Cardiac fibroblast (primary cell): Measurements from ENCODE around the gene KLHL29.

Experiments
- DNase-seq, 2 donors: peaks; one replicate each; pipeline versions ENCODE4 v3.0.0 to v3.0.0-alpha.2; 2010; ENCODE audit warnings: low read depth in 2 of 2
- H3K4me3 ChIP-seq, 2 donors: replicated peaks in 1 of 2; 1 replicate in 1 of 2; 2 replicates in 1 of 2; pipeline ENCODE4 v1.5.1; 2011; ENCODE audit warnings: low read depth in 2 of 2, low read length in 2 of 2, mild to moderate bottlenecking in 2 of 2, moderate library complexity in 1 of 2
- CTCF ChIP-seq: IDR thresholded peaks from one replicate; pipeline ENCODE4 v1.5.1; 2011; ENCODE audit warnings: low read depth, mild to moderate bottlenecking, low read length, inconsistent platforms

Gene KLHL29

GRCh38 chr2:23584054-23584745, 199.2 kb downstream of the KLHL29 start:
- no peak overlapping the region for H3K4me3 ChIP-seq
- no peak for DNase-seq
- no peak for TF ChIP-seq CTCF

- TF ChIP-seq CTCF, result no peak
Measured at GRCh38 chr2:23585273-23586170, 200.5 kb downstream of the KLHL29 start.

GRCh38 chr2:23586741-23587306, 201.8 kb downstream of the KLHL29 start:
- H3K4me3 ChIP-seq, result no peak overlapping the region
- TF ChIP-seq CTCF, result no peak
- no peak for DNase-seq

More at GRCh38 chr2:23585273-23586170, 200.5 kb downstream of the KLHL29 start:
- no peak overlapping the region for H3K4me3 ChIP-seq
- no peak for DNase-seq

- no peak for TF ChIP-seq CTCF
- no peak for DNase-seq
- no peak overlapping the region for H3K4me3 ChIP-seq
Measured at GRCh38 chr2:23587341-23587880, 202.4 kb downstream of the KLHL29 start.

GRCh38 chr2:23588106-23588505, 203.1 kb downstream of the KLHL29 start:
- no peak overlapping the region for H3K4me3 ChIP-seq
- DNase-seq, result no peak

More at GRCh38 chr2:23588106-23588505, 203.1 kb downstream of the KLHL29 start:
- no peak for TF ChIP-seq CTCF
